HG03064 (cell line): Measurements from ENCODE around the gene STX19.
"Not testable (repeated sequence)": the region's sequence is repeated elsewhere in the genome, so short reads cannot be mapped to it uniquely, and the experiment has no call there.

ENCODE experiments used
- ATAC-seq: cut with Tn5 transposase; IDR thresholded peaks from one replicate; pipeline ENCODE4 v1.9.1; 2021; ENCODE audit warnings: low read depth; ENCODE audit not compliant: unreplicated experiment

Gene STX19

GRCh38 chr3:93979850-93980676 lies 48.3 kb downstream of the STX19 start, which contains the start of gene ARL13B:
TSS of gene ARL13B (plus strand) at chr3:93980155. CDS start at chr3:93980424, 269 bp downstream.
- peak; percentile 100 for ATAC-seq

GRCh38 chr3:93973131-93974126 lies 55.0 kb downstream of the STX19 start, which contains the start of gene PROS1:
TSS of gene PROS1 (minus strand) at chr3:93973896. CDS start at chr3:93973749, 147 bp downstream.
- ATAC-seq: peak; percentile 81

GRCh38 chr3:93969997-93970396 lies 58.4 kb downstream of the STX19 start:
- ATAC-seq: no peak

GRCh38 chr3:93969443-93969842 lies 59.0 kb downstream of the STX19 start:
- ATAC-seq: no peak

- ATAC-seq: not testable (repeated sequence)
Measured at GRCh38 chr3:93965106-93965505, 63.3 kb downstream of the STX19 start.
